HG03460 (cell line): ENCODE data around the gene BPTF.
"Not testable (repeated sequence)": the region's sequence is repeated elsewhere in the genome, so short reads cannot be mapped to it uniquely, and the experiment has no call there.

Source experiments
- ATAC-seq: cut with Tn5 transposase; IDR thresholded peaks from one replicate; pipeline ENCODE4 v1.9.1; 2021; ENCODE audit not compliant: unreplicated experiment

BPTF gene

DNA sequence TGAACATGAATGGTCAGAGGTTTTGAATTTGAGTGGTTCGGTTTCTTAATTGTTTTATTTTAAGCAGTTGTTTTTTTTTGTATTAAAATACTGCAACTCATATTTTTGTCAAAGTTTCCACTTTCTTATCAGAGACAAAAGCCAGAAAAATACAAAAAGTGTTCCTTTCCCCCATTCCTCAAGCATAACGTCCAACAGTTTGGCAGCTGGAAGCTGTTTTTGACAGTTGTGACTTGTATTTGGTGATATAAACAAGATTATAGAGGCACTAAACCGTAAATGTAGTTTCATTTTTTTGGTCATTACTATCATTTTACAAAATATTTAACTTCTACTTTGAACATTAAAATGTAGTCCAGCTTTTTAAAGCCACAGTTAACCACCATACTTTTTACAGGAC lies 135.0 kb downstream of the BPTF start:
- ATAC-seq = not testable (repeated sequence)

DNA sequence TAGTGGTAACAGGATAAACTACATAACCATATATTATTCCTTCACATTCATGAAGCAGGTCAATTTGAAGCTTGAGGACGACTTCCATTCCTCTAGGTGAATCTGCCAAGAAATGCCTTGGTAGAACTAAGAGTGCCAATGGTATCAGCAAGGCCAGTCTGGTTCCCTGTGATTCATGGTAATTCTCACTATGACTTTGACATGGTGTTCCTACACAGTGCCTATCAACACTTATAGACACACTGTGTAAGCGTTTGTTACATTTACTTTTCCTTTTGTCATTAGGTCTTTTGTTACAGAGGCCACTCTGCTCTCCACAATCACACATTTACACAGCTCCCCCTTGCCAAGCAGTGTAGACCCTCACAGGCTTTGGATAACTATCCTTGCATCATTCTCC lies 136.9 kb downstream of the BPTF start:
- ATAC-seq = not testable (repeated sequence)

DNA sequence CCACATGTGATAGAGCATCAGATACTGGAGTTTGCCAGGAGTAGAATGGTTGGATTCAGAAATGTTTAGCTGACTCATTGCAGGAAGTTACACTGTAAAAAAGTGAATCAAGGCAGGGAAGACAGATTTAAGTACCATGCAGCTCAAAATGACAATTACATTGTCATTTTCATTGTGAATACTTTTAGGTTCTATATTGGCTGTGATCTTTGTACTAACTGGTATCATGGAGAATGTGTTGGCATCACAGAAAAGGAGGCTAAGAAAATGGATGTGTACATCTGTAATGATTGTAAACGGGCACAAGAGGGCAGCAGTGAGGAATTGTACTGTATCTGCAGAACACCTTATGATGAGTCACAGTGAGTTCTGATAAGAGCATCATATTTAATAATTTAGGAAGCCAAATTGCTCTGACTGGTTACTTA lies 137.9 kb downstream of the BPTF start:
- ATAC-seq = not testable (repeated sequence)

DNA sequence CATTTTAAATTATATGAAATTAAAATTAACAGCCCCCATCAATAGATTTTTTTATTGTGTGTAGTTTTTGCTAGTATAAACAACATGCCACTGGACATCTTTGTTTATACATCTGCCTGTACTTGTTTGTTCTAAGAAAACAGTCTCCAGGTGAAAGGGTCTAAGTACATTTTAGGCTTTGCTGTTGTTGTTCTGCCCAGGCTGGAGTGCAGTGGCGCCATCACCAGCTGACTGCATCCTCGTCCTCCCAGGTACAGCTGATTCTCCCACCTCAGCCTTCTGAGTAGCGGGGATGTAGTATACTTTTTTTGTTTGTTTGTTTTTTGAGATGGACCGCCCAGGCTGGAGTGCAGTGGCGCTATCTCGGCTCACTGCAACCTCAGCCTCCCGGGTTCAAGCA lies 145.5 kb downstream of the BPTF start:
- no peak for ATAC-seq

GRCh38 chr17:67974185-67974584 lies 148.9 kb downstream of the BPTF start:
- no peak for ATAC-seq

DNA sequence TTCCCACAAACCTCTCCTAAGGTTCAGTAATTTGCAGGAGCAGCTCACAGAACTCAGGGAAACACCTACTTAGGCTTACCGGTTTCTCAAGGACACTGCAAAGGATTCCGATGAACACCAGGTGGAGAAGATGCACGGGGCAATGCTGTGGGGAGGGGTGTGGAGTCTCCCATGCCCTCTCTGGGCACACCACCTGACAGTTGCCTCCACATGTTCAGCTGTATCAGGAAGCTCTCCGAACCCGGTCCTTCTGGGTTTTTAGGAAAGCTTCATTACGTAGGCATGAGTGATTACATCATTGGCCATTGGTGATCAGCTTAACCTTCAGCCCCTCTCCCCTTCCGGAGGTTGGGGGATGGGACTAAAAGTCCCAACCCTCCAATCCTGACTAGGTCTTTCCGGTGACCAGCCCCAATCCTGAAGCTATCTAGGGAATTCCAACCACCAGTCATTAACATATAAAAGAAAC lies 149.3 kb downstream of the BPTF start:
- ATAC-seq = no peak

GRCh38 chr17:67976306-67976705 lies 151.0 kb downstream of the BPTF start:
- not testable (repeated sequence) for ATAC-seq

DNA sequence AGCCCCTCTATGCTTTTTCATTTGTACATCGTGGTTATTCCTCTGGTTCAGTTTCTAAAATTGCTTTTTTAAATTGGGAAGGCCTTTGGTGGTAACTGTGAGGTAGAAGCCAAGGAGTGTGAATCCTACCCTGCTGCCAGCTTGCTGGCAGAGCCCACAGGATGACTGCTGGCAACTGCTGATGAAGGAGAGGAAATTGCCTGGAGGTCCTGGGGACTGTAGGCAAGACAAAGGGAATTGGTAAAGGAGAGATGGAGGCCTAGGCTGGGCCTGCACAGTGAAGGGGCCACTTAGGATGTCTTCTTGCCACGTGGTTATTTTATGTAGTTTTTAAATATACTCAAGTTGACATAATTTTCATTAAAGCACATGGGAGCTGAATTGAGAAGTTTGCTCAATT lies 155.2 kb downstream of the BPTF start:
- no peak for ATAC-seq

DNA sequence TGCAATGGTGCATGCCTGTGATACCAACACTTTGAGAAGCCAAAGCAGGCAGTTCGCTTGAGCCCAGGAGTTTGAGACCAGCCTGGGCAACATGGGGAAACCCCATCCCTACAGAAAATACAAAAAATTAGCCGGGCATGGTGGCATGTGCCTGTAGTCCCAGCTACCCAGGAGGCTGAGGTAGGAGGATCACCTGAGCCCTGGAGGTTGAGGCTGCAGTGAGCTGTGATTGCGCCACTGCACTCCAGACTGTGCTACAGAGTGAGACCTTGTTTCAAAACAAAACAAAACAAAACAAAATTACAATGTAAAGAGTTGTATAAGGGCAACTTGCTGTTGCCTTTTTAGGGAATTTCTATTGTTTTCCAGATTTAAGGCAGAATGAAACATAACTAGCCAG lies 155.6 kb downstream of the BPTF start:
- not testable (repeated sequence) for ATAC-seq

DNA sequence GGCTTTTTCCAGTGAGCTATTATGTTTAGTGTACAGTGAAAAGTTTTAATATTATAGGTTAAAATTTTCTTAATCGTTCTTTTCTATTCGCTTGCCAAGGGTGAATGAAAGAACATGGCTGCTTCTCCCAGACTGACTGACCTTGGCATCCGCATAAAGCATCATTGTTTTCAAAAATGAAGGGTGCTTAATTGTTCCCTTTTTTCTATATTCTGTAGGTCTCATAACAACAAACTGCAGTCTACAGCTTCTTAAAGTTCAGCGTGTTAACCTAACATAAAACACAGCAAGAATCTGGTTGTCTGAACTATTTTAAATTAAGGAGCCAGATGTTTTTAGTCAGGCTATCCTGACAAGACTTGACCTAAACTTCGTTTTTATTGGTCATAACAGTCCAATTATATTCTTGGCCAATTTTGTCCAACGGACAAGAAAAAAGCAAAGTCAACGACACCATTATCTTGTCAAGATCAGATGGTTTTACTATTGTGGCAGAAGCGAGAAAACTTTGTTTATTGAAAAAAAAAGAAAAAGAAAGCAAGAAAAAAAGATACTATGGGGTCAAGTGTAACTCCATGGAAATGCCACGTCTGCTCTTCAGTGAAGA lies 156.8 kb downstream of the BPTF start:
- no peak for ATAC-seq

GRCh38 chr17:67982686-67983382 lies 157.5 kb downstream of the BPTF start:
- ATAC-seq = no peak

DNA sequence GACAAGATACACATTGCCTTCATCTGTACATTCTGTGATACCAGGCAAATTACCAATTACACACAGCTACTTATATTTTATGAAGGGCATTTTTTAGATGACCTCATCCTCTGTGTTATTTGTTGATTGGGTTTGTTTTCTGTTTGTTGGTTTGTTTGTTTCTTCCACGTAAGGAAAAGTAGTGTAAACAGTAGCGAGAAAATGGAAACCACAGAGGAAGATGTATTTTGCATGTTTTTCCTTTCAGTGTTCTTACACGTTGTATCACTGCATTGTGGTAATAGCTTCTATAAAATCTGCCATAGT lies 158.0 kb downstream of the BPTF start:
- no peak for ATAC-seq

- no peak for ATAC-seq
These were observed 165.6 kb downstream of the BPTF start for GRCh38 chr17:67990909-67991308.

DNA sequence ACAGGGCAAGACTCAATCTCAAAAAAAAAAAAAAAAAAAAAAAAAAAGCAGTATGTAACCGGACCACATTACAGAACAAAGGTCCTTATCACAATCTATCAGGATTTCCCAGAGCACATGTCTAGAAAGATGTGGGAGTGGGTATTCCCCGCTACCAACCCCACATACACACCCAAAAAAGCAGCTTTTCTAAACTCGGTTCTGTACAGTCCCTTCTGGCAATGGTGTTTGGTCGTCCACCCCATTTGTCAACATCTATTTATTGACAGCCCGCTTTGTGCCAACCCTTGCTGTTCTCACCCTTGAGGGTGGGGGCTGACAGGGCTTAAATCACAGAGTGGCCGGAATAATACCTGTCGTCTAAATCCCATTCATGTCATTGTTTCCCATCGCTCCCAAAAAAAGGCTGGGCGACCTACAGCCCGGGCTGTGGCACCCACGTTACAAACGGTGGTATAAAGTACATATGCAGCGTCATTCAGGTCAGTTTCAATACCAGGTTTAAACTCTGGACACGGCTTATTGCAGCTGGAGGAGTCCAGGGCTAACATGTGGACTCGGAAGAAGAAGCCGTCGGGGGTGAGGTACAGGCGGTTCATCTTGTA lies 167.3 kb downstream of the BPTF start:
- ATAC-seq = no peak

DNA sequence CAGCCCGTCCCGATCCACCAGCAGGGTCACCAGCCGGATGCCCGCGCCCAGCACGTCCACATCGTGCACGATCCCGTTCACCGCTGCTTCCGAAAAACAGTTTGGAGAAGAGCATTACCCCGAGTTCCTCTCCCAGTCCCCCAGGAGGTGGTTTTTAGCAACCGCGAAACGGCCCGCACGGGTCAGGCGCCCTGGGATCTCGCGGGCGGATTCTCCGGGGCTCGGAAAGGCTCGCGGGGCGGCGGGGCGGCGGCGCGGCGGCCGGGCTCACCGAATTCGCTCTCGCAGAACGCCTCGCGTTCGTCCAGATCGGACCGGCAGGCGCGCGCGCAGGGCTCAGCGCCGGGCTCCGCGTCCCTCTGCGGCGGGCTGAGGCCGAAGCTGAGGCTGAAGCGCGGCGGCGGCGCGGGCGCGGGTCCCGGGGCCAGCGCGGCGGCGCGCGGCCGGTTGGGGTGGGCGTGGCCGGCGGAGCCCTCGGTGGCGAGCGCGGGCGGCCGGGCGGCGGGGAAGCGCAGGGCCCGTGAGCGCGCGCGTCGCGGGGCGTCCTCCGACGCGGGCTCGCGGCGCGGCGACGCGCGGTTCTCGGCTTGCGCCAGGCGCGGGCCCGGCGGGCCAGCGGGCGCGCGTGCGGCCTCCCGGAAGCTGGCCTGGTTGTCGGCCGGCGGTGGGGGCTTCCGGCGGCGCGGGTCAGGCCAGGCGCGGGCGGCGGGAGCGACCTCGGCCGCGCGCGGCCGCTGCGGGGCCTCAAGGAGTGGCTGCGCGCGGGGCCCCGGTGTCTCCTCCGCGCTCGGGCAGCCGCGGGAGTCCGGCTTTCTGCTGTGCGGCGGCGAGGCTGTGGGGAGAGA lies 168.1 kb downstream of the BPTF start:
- peak; percentile 72 for ATAC-seq

DNA sequence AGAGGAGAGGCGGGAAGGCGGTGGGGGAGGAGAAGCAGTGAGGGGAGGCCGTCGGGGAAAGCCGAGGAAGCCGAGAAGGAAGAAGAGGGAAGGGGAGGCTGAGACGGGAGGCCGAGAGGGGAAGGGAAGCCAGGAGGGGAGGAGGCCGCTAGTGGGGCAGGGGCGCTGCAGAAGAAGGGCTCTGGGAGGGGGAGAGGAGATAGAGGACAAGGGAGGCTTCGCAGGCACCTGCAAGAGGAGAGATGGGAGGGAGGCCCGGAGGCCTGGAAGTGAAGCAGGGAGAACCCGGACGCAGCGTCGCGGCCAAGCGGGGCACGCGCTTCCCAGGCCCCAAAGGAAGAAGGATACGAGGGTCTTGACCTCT lies 168.7 kb downstream of the BPTF start:
- ATAC-seq = no peak

GRCh38 chr17:67994817-67995569 lies 169.7 kb downstream of the BPTF start:
- ATAC-seq = no peak

DNA sequence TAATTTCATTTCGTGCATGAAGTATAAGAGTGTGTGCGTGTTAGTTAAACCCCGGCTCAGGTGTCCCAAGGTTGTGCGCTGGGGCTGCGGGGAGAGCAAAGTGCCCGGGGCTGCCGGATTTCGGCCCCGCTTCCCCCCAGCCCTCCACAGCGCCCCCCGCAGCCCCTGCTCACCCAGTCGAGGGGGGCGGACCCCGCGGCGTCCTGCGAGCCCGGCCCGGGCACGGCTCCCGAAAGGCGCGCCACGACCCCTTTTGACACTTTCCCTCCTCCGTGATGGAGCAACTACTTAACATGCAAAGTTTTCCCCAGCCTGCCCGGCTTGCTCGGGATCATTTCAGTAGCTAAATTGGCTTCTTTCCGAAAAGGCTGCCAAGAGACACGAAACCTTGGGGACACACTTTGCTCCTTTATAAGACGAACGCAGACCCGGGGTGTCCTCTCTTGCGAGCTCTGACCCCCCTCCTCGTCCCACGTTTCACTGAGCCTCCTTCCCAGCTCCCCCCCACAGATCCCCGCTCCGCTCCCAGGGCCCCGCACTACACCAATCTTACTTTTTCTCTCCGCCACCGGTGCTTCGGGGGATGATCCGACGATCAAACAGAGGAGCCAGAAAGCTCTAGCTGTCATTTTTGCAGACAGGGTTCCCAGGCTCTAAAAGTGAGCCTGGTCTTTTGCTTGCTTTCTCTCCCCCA lies 170.4 kb downstream of the BPTF start:
- ATAC-seq = no peak

DNA sequence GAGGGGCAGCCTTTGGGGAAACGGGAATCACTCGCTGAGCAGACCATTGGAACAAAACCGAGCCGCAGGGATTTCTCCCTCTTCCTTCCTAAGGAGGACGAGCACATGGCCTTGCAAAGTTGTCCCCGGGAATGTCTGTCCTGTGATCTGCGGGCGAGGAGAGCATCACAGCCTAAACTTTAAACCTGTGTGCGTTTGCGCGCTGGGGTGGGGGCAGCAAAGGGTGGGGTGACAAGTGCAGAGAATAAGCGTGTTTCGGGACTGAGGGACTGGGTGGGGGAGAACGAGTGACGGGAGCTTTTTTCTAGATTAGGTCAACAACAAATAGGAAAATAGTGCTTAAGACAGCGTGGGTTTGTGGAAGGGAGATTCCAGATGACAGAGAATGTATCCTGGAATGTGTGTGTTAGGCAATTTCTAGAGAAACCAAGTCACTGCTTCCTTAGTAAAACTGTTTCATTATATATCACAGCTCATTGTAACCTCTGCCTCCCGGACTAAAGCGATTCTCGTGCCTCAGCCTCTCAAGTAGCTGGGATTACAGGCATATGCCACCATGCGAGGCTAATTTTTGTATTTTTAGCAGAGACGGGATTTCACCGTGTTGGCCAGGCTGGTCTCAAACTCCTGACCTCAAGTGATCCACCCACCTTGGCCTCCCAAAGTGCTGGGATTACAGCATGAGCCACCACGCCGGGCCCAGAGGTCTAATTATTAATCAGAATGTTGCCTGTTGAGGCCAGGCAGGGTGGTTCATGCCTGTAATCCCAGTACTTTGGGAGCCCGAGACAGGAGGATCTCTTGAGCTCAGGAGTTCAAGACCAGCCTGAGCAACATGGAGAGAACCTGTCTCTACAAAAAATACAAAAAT lies 171.2 kb downstream of the BPTF start, which contains the start of gene C17orf58:
TSS of gene C17orf58 (minus strand) at position 169 of the 871 bp plus-strand sequence. CDS start 271 bp downstream, outside the sequence.
- not testable (repeated sequence) for ATAC-seq
